NCI-H2171 treated with DMSO at 0.1 percent for 48 hours (cell line): Measurements from ENCODE around the gene GALNT17.
"Not testable (repeated sequence)": the region's sequence is repeated elsewhere in the genome, so short reads cannot be mapped to it uniquely, and the experiment has no call there.

Source experiments
- DNase-seq: peaks from one replicate; lab custom pipeline; 2025; lab: John Stamatoyannopoulos, UW

The GALNT17 gene

DNA sequence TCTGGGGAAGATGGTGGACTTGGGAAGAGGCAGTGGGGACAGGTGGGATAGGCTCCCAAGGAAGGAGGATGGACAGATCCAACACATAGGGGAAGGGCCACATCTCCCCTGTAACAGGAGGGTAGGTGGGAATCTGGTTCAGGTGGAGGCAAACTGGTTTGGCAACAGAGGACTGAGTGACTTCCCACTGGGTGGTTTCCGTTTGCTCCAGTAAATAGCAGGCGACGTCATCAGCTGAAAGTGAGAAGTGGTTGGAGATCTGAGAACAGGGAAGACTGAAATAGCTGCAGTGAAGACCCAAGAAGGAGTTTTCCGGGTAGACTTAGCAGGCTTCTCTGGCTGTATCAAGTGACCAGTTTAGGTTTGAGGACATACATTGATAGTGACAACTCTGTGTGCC lies 504.4 kb downstream of the GALNT17 start:
- no peak for DNase-seq

DNA sequence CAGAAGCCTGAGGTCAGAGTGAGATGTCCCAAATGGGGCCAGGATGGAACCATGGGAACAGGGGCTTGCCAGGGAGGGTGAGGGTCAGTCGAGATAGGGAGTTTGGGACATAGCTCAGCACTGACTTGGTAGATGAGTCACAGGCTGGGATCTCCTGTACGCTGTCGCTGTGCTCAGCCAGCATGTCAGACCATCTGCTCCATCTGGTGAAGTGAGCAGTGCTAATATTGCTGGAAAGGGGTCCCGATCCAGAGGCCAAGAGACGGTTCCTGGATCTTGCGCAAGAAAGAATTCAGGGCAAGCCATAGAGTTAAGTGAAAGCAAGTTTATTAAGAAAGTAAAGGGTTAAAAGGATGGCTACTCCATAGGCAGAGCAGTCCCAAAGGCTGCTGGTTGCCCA lies 505.6 kb downstream of the GALNT17 start:
- peak; percentile 73 for DNase-seq

DNA sequence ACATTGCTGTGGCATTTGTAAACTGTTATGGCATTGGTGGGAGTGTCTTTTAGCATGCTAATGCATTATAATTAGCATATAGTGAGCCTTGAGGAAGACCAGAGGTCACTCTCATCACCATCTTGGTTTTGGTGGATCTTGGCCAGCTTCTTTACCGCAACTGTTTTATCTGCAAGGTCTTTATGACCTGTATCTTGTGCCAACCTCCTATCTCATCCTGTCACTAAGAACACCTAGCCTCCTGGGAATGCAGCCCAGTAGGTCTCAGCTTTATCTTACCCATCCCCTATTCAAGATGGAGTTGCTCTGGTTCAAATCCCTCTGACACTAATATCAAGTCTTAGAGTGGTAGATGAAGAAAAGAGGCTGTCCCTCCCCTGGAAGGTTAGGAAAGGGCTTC lies 506.2 kb downstream of the GALNT17 start:
- no peak for DNase-seq

DNA sequence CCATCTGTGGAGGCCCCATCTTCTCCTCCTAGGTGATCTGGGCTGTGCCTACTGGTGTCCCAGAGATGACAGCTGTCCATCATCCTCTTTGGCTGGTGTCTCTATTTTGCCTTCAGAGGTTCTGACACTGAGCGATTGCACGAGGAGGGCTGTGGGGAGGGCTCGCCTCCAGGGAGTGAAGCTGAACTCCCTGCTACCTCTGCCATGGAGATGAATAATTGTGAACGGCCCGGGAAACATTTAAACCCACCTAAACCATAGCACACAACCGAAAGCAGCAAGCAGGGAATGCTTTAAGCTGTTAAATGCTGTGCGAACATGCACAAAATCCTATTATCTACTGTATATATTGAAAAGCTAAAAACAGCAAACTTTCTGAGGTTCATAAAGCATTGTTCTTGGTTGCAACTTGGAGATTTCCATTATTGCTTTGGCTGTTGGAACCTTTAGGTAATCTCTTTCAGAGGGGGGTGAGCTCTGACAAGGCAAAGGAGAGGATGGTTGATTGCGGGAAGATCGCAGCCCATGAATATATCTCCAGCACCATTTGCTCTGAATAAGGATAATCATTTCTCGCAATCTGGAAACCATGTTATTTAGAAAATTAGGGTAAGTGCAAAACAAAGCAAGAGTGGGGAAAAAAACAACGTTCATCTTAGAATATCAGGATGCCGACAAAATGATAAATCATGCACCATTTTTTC lies 507.6 kb downstream of the GALNT17 start:
- no peak for DNase-seq

DNA sequence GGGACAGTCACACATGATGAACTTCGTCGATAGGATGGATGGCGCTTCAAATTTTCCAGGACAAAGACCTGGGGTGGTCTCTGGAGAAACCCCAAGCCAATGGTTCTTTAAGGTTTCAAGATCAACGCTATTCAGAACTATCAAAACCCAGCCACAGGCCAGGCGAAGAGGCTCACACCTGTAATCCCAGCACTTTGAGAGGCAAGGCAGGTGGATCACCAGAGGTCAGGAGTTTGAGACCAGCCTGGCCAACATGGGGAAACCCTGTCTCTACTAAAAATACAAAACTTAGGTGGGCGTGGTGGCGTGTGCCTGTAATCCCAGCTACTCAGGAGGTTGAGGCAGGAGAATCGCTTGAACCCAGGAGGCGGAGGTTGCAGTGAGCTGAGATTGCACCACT lies 511.1 kb downstream of the GALNT17 start:
- DNase-seq = not testable (repeated sequence)

DNA sequence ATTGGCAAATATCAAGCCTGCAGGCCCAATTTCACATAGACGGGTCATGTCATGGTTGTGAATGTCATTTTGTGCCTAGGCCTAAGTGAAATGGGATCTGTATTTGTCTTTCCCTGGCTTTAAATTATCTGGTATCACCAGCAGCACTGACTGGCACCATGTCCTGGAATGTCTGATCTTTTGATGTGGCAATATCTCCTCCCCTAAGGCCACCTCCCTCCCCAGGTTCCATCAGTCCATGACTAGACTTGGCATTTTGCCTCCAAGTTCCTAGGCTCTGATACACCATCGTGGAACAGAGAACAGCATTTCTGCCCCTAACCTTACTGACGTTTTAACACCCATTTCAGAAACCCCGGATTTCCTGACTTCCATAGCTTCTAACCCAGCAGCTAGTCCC lies 513.9 kb downstream of the GALNT17 start:
- DNase-seq = no peak

DNA sequence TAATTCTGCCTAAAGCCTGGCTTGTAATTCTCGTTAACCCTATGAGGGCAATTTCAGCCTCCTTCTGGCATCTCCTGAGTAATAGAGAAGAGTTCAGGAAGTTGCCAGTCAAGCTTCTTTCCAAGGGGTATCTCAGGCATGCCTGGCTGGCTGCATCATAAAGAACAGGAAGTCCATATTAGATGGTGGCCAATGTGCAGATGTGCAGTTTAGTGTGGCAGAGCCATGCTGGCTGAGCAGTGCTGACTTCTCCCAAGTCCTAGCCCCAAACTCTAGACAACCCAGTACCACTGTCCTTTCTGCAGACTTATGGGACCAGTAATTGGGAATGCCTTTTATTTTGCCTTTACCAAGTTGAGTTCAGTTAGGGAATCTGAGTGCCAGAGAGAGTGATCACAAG lies 517.9 kb downstream of the GALNT17 start:
- no peak for DNase-seq

DNA sequence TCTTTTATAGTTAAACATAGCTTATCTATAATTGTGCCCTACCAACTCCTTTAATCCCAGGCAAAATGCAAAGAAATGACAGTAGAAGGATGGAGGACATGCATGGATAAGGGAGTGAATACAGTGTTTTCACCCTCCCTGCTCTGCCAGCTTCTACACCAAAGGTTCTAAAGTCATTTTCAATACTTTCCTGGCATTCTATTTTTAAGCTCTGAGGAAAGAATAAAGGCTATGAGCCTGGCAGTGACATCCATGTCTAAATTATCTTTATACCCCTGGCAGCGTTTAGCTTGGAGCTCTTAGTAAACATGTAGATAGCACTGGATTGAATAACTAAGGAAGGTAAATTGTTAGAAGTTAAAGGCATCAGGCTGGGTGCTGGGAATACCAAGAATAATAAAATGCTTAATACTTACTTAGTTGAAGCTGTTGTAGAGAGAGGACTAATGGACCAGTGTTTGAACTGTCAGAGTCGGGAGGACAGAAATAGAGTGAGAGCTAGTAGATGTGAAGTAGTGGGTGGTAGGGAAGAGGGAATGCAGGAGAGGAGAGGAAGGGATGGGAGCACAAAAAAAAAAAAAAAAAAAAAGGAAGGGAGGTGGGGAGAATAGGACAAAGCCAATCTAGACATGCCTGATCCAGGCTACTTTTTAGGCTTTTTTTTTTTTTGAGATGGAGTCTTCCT lies 518.9 kb downstream of the GALNT17 start:
- DNase-seq = no peak

DNA sequence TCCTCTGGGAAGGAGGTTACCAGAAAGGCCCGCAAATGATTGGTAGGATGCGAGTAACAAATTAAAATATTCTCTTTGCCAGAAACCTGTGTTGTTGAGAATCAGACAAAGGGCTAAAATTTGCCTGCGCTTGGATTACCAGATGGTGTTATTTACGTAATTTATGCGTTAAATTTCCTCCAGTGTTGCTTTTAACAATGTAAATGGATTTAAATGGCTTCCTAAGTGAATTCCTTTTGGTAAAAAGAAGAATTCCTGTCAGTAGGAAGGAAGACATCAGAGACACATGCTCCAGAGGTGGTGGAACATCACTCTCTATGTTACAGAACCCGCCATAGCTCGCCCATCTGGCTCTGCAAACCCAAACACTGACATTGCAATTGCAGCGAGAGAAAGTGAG lies 520.6 kb downstream of the GALNT17 start:
- DNase-seq = no peak

DNA sequence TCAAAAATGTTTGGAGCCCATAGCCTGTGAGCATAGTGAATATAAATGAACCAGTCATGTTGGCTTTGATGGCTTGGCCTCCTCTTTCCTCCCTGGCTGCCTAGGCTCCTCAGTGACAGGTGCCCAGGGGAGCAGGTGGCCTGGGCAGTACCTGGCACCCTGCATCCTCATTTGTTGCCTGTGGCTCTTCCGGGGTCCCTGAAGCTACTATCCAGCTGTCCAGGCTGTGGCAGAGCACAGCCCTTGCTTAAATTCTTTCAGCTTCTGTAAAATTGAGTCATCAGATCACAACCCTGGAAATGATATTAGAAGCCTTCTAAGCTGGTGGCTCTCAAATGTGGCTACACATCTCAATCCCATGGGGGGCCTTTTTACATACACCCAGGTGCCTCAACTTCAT lies 525.4 kb downstream of the GALNT17 start:
- no peak for DNase-seq

DNA sequence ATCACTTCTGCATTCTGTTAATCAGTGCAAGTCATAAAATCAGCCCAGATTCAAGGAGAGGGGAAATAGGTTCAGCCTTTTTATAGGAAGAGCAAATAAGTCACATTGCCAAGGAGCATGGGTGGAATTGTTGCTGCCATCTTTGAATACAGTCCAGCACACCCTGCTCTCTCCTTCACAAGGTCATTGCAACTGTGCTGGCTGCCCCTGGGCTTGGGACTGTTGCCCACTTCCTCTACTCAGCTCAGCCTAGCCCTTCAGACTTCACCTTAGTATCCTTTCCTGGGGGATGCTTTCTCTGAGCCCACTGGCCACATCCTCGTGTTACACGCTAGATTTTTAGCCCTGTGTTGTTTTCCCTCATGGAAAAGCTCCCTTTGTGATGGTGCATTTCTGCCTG lies 527.7 kb downstream of the GALNT17 start:
- no peak for DNase-seq

DNA sequence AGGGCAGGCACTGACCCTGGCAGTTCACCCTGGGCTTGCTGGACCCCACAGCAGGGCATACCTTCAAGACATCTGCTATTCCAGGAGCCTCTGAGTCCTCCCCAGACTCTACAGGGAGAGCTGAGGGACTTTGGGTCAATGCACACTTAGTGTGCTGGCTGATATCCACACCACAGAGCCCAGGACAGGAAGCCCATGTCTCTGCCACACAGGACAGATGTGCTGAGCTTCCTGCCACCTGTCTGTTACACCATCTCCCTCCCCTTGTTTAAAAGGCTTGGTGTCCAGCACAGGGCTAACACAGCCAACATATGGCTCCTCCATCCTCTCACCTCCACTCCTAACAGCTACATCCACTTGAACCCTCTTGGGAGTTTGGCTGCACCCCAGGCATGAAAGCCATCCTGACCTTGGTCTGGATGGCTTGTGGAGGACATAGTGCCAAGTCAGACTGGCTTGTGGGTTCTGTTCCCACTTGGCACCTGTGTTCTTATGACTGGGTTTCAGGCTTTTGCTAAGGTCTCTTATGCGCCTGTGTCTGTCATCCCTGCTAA lies 529.8 kb downstream of the GALNT17 start:
- DNase-seq = no peak

DNA sequence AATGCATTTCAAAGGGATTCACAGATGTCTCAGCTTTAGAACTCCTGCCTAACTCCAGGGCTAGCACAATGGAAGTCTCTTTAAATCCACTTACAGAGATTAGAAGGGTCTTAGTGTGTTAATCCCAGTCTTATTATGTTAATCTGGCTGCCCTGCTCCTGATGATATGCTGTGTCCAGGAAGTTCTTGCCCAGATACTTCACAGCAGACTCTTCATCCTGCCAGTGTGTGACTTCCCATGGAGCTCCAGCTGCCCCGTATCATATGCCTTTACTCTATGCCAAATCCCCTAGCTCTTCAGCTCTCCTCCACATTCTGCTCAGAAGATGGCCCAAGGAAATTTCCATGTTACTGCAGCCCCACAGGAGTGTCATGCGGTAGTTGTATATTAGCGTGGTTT lies 533.8 kb downstream of the GALNT17 start:
- no peak for DNase-seq

DNA sequence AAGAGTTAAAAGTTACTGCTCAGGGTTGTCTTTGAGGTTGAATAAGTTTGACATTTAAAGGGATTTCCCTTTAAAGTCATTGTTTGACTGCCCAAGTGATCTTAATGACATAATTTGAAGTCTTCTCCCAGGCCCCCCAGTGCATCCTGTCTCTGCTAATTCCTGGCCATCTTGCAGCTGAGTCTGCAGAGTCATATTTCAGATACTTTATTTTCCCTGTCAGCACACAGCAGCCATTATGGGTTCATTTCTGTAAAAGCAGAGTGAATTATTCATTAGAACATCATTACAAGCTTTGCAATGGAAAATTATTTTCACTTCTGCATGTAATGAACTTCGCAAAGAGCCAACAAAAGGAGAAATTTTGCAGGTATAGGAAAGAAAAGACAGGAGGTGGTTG lies 536.6 kb downstream of the GALNT17 start:
- DNase-seq = peak; percentile 24

DNA sequence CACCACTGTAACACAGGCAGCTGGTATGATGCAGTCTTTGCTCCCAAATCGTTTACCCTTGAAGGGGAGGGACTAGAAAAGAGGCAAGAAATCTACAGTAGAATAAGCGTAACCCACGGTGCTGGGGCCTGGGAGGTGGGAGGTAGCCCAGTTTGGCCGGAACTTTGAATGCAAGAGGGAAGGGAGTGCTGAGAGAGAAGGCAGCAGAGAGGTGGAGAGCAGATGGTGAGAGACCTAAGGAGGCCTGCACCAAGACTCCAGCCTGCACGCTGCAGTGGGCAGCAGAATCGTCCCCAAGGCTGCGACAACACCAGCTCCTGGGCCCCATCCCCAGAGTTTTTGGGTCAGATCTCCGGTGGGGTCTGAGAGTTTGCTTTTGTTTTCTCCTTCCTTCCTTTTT lies 547.5 kb downstream of the GALNT17 start:
- DNase-seq = peak; percentile 18

DNA sequence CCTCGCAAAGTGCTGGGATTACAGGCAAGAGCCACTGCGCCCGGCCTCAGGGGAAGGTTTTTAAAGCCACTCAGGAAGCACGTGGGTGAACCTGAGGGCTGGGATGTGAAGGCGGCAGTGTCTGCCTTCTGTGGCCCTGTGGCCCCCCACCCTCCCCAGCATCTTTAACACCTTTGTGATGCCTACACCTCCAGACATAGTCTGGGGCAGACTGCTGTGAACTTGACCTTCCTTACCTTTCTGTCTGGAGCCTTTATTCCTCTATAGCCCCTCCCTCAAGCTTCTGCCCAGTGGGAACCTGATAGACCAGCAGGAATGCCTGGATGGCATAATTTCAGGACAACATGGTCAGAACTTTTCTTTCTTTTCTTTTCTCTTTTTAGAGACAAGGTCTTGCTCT lies 550.2 kb downstream of the GALNT17 start:
- no peak for DNase-seq

DNA sequence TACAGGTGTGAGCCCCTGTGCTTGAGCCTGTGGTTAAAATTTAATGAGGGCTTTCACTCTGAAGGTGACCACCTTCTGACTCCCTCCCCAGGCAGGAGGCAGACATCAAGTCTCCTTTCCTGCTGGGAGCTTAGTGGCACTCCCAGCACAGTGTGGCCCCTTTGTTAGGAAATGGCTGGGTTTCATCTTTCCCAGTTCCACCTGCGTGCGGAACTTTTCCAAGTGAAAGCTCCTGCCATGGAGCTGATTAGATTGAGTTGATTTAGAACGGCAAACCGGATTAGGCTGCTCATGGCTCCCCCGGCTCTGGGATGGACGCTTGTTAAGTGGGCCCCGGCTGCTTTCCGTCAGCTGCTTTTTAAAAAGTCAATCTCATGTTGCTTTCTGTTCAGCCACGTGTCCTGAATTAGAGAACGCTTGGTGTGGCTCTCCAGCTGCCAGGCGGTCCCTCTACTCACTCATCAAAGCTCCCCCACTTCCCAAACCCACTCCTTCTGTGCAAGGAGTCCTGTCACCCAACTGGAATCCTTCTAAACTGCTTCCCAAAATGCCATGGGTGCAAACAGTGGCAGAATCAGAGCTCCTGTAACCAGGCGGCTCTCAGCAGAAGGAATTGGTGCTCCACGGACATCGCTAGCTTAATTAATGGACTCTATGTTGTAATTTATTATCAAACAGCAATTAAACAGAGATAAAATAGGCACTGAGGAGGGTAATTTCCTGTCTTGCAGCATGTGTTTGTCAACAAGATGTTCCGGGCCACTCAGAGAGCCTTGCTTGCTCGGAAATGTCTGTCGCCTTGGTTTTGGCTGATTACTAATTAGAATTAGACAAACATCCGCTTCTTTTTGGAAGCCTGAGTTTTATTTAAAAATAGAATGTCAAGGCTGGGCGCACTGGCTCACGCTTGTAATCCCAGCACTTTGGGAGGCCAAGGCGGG lies 551.2 kb downstream of the GALNT17 start:
- DNase-seq = peak; percentile 72

DNA sequence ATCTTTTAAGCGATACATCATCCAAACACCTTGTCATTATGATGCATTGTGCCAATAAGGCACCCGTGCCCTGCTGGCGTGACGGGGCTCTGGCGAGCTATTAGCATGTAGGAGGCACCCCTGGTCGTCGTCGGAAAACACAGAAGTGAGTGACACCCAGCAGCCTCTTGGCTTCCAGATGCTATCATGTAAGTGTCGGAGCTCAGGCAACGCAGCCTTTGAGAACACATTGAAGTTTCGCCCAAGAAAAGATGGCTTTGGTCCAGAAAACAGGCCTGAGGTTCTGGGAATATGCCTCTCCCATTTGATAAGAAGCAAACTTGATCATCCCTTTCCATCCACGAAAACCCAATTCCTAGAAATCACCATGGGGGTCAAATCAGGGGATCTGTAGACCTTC lies 555.3 kb downstream of the GALNT17 start:
- no peak for DNase-seq

DNA sequence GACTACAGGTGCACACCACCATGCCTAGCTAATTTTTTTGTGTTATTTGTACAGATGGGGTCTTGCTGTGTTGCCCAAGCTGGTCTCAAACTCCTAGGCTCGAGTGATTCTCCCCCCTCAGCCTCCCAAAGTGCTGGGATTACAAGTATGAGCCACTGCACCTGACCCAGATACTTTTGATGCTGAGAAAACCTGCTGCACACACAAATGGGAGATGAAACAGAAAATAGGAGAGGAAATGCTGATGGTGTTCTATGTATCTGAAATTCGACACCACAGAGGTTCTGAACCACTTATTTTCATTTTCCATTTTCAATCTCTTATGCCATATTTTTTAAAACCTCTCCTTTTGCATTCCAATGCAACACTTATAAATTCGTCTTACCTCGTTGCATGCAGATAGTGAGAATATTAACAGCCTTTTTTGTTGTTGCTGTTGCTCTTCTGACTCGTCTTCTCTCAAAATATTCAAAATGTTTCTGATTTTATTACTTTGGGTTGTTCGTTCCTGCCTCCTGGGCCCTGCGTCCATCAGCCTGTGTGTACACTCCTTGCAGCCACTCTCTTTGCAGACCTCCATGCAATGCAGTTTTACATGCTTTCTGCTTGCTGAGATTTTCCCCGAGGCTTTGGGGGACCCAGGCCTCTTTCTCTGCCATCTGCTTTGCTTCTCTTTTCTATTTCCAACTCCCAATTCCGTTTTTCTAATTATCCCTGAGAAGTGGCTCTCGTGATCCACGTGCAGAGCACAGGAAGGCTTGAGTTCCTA lies 556.1 kb downstream of the GALNT17 start:
- DNase-seq = no peak

DNA sequence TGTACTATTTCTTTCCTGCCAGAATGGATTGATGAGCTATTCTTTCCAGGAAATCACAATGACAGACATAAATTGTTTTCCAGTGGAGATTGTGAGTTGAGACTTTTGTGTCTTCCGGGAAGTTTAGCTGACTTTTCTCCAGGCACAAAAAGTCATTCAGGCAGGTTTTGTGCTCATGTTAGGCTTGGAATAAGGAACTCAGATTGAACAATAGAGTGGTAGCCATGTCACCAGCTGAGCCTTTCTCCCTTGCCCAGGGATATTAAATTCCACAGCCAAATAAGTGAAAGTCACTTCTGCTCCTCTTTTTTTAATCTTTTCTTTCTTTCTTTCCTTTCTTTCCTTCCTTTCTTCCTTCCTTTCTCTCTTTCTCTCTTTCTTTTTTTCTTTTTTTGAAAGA lies 559.6 kb downstream of the GALNT17 start:
- no peak for DNase-seq

DNA sequence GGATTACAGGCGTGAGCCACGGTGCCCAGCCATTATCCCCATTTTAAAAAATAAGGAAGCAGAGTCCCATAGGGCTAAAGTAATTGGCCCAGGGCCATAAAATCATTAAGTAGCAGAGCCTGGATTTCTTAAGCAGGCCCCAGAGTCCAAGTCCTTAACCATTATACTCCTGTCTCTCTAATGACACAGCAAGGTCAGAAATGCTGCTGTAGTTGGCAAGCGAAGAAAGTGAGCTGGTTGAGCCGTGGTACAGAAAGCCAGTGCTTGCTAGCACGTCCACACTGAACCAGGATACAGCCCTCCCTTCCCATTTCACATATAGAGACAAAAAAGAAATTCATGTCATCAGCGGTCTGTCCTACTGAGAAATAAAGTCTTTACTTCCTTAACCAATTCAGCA lies 562.7 kb downstream of the GALNT17 start:
- DNase-seq = peak; percentile 67

DNA sequence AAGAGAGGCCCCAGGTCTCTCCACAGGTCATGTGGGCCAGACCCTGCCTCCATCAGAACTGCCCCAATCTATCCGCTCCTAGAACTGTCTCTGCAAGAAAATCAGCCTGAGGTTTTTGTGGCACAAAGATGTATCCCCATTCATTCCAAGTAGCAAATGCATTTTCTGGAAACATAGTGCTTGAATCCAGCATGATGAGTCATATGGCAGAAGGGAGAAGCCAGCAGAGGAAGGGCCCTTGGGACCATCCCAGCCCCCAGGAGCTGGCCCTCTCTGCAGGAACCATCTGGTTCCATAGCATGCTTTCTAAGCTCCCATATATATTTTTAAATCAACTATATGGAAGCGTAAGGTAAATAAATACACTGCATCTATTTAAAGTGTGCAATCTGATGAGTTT lies 563.2 kb downstream of the GALNT17 start:
- DNase-seq = peak; percentile 91
